Neural cell (in vitro differentiated cells): Measurements from ENCODE around the gene CHADL. TPM values are rescaled to one million over a fixed set of nuclear protein-coding genes. Genes with fewer than 3 reads are reported as not detected.

Source experiments
- H2AFZ ChIP-seq: fragments of 200-600, 300-800 bp; sonication (generic), shearing (Covaris generic); 2 replicates; pipeline ENCODE4 v1.6.0; 2014; ENCODE audit warnings: low read depth, mild to moderate bottlenecking, antibody characterized with exemption, low read length, moderate library complexity
- H3F3A ChIP-seq: fragments of 200-600 bp; shearing (Covaris generic); 2 replicates; pipeline ENCODE4 v1.6.1; 2016; ENCODE audit warnings: mild to moderate bottlenecking, moderate library complexity, mixed read lengths, antibody characterized with exemption, low read length; ENCODE audit not compliant: insufficient read depth, poor library complexity, severe bottlenecking
- H3K27ac ChIP-seq: fragments of 200-600, 300-800 bp; sonication (generic), shearing (Covaris generic); 2 replicates; pipeline ENCODE4 v1.5.1; 2014; ENCODE audit warnings: mild to moderate bottlenecking, low read length, moderate library complexity
- H3K27me3 ChIP-seq: fragments of 300-800, 200-600 bp; sonication (generic), shearing (Covaris generic); 2 replicates; pipeline ENCODE4 v1.6.0; 2014; ENCODE audit warnings: mild to moderate bottlenecking, low read depth, low read length, moderate library complexity; ENCODE audit not compliant: insufficient read depth
- H3K36me3 ChIP-seq: fragments of 300-800, 200-600 bp; sonication (generic), shearing (Covaris generic); 2 replicates; pipeline ENCODE4 v1.5.1; 2014; ENCODE audit warnings: mild to moderate bottlenecking, antibody characterized with exemption, low read length, moderate library complexity; ENCODE audit not compliant: insufficient read depth
- H3K4me2 ChIP-seq: fragments of 300-800, 200-600 bp; sonication (generic), shearing (Covaris generic); 2 replicates; pipeline ENCODE4 v1.6.0; 2014; ENCODE audit warnings: mild to moderate bottlenecking, low read length
- H3K4me3 ChIP-seq: fragments of 300-800, 200-600 bp; sonication (generic), shearing (Covaris generic); 2 replicates; pipeline ENCODE4 v1.5.1; 2014; ENCODE audit warnings: mild to moderate bottlenecking, low read length, moderate library complexity
- H3K79me2 ChIP-seq: fragments of 200-600 bp; shearing (Covaris generic); replicated peaks from 2 replicates; pipeline ENCODE4 v1.6.0; 2014; ENCODE audit warnings: mild to moderate bottlenecking, low read length, moderate library complexity; ENCODE audit not compliant: insufficient read depth
- H3K9ac ChIP-seq: fragments of 300-800, 200-600 bp; sonication (generic), shearing (Covaris generic); 2 replicates; pipeline ENCODE4 v1.6.1; 2016; ENCODE audit warnings: mild to moderate bottlenecking, low read length, mixed read lengths
- H3K9me2 ChIP-seq: fragments of 200-600 bp; shearing (Covaris generic); 2 replicates; pipeline ENCODE4 v1.6.1; 2016; ENCODE audit warnings: mild to moderate bottlenecking, low read length, mixed read lengths; ENCODE audit not compliant: insufficient read depth
- H3K9me3 ChIP-seq: fragments of 200-600, 300-800 bp; sonication (generic), shearing (Covaris generic); 2 replicates; pipeline ENCODE4 v1.6.1; 2016; ENCODE audit warnings: mild to moderate bottlenecking, mixed run types, low read length, moderate library complexity, mixed read lengths
- H4K20me1 ChIP-seq: fragments of 200-600 bp; shearing (Covaris generic); 2 replicates; pipeline ENCODE4 v1.6.1; 2016; ENCODE audit warnings: mild to moderate bottlenecking, mixed run types; ENCODE audit not compliant: insufficient read depth
- CTCF ChIP-seq: fragments of 450-650 bp; IDR thresholded peaks from 2 replicates; pipeline ENCODE4 v1.5.1; 2014; ENCODE audit warnings: antibody characterized with exemption, mild to moderate bottlenecking, moderate library complexity; ENCODE audit not compliant: poor library complexity, severe bottlenecking
- EP300 ChIP-seq: fragments of 450-650 bp; conservative IDR thresholded peaks from 2 replicates; pipeline ENCODE4 v1.6.1; 2014; ENCODE audit warnings: antibody characterized with exemption, mild to moderate bottlenecking, moderate library complexity; ENCODE audit not compliant: poor library complexity, severe bottlenecking
- EZH2 ChIP-seq: fragments of 200-600, 300-800 bp; shearing (Covaris generic), sonication (generic); IDR thresholded peaks from 2 replicates; pipeline ENCODE4 v1.6.1; 2014; ENCODE audit warnings: antibody characterized with exemption, low read length, borderline replicate concordance, mild to moderate bottlenecking; ENCODE audit not compliant: insufficient read depth, poor library complexity, severe bottlenecking
- MXI1 ChIP-seq: fragments of 450-650 bp; conservative IDR thresholded peaks from 2 replicates; pipeline ENCODE4 v1.6.1; 2014; ENCODE audit warnings: antibody characterized with exemption, mild to moderate bottlenecking; ENCODE audit not compliant: poor library complexity, severe bottlenecking
- POLR2AphosphoS5 ChIP-seq: IDR thresholded peaks from 2 replicates; pipeline ENCODE4 v1.6.1; 2012
- RAD21 ChIP-seq: fragments of 450-650 bp; conservative IDR thresholded peaks from 2 replicates; pipeline ENCODE4 v1.6.1; 2014; ENCODE audit warnings: antibody characterized with exemption, mild to moderate bottlenecking, moderate library complexity
- REST ChIP-seq: IDR thresholded peaks from 2 replicates; pipeline ENCODE4 v1.6.1; 2012; ENCODE audit warnings: borderline replicate concordance
- SMC3 ChIP-seq: fragments of 450-650 bp; conservative IDR thresholded peaks from 2 replicates; pipeline ENCODE4 v1.6.1; 2014; ENCODE audit warnings: antibody characterized with exemption, mild to moderate bottlenecking, moderate library complexity; ENCODE audit not compliant: poor library complexity
- TAF1 ChIP-seq: IDR thresholded peaks from 2 replicates; pipeline ENCODE4 v1.6.1; 2012; ENCODE audit warnings: low read depth
- polyA plus RNA-seq: library from polyadenylated mRNA; depleted of rRNA; stranded (reverse); fragments of >200 nt; gene quantifications from 2 replicates; pipeline ENCODE4 v1.2.3, GENCODE V29; 2014

The CHADL gene
- polyA plus RNA-seq, 1 donor from 2014 or later, result 0.22 TPM

- no peak overlapping the region for H3K27ac ChIP-seq
Measured at GRCh38 chr22:41215926-41216325, 24.8 kb downstream of the CHADL start.

GRCh38 chr22:41215409-41215808, 25.3 kb downstream of the CHADL start:
- H4K20me1 ChIP-seq, result no peaks in the 10 kb centered on the region
- no peaks in the 10 kb centered on the region for H3F3A ChIP-seq
- no peaks in the 10 kb centered on the region for H3K27me3 ChIP-seq
- H3K79me2 ChIP-seq, result no peaks in the 10 kb centered on the region
- no peak overlapping the region for H3K4me3 ChIP-seq
- no peaks in the 10 kb centered on the region for H3K9me3 ChIP-seq
- H2AFZ ChIP-seq, result no peak overlapping the region
- H3K9me2 ChIP-seq, result no peaks in the 10 kb centered on the region
- no peak overlapping the region for H3K27ac ChIP-seq
- no peak overlapping the region for H3K4me2 ChIP-seq
- no peaks in the 10 kb centered on the region for H3K36me3 ChIP-seq
- H3K9ac ChIP-seq, result no peak overlapping the region
- TF ChIP-seq CTCF (no peak), EP300 (no peak), REST (no peak), RAD21 (no peak), MXI1 (no peak), EZH2 (no peak)

More at GRCh38 chr22:41215926-41216325, 24.8 kb downstream of the CHADL start:
- no peaks in the 10 kb centered on the region for H3K9me2 ChIP-seq
- no peak overlapping the region for H3K9ac ChIP-seq
- H3K9me3 ChIP-seq, result no peaks in the 10 kb centered on the region
- H3K79me2 ChIP-seq, result no peaks in the 10 kb centered on the region
- TF ChIP-seq SMC3 (no peak), EP300 (no peak), TAF1 (no peak), MXI1 (no peak), RAD21 (no peak), REST (no peak), EZH2 (no peak), POLR2AphosphoS5 (no peak), CTCF (no peak)
- no peak overlapping the region for H3K4me2 ChIP-seq
- H3K27me3 ChIP-seq, result no peaks in the 10 kb centered on the region
- H3F3A ChIP-seq, result no peaks in the 10 kb centered on the region
- no peaks in the 10 kb centered on the region for H4K20me1 ChIP-seq
- no peak overlapping the region for H2AFZ ChIP-seq
- H3K4me3 ChIP-seq, result no peak overlapping the region
- H3K36me3 ChIP-seq, result no peaks in the 10 kb centered on the region
